SHP77 treated with DMSO at 0.1 percent for 48 hours (cell line): ENCODE data around the gene MFSD6L.

Experiments
- DNase-seq: peaks from one replicate; lab custom pipeline; 2025; lab: John Stamatoyannopoulos, UW

MFSD6L gene

DNA sequence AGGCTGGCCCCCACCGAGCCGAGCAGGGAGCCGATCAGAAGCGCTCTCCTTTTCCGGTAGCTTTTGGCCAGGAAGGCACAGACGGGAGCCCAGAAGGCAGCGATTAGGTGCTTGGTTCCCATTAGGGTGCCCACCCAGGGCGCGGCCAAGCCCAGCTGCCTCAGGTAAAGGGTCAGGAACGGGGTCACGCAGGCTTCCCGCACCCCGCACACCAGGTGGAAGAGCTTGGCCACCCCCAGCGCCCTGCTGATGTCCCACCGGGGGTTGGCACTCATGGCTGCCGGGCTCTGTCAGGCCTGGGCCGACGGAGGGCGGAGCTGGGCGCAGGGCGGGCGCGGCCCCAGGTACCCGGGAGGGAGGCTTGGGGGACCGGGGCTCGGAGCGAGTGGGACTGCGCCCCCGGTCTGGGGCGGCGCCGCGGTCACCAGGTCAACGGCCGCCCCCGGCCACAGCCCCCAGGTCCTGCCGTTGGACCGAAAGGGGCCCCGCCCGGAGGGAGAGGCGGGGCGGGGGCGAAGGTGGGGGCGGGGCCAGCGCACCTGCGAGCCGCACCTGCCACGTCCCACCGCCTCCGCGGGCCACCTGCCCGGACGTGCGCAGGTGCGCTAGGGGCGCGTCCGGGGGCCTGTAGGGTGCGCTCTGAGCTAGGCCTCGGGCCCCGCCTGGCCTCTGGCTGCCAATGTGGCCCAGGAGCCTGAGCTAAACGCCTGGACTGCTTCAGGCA is at the start of gene MFSD6L:
Gene MFSD6L (minus strand): TSS at position 520 of the 724 bp plus-strand sequence. CDS start 245 bp downstream, at position 275.
- no peak for DNase-seq

DNA sequence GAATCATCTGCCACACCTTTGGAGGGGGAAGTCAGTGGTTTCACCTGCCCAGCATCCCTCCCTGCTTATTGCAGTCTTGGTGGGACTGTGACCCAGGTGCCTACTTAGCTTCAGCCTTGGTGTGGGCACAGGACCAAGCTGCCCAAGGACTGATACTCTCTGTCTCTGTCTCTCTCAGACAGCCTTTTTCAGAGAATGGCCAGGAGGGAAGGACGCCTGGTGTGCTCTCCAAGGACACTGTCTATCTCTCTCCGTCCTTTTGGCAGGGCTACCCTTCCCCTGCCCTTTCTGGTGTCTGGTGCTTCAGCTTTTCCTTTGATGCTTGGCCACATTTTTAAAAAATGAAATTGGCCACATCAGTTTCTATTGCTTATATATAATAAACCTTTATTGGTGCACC is 48.7 kb upstream of the MFSD6L start:
- DNase-seq: no peak

- DNase-seq: no peak
Measured at GRCh38 chr17:8846768-8847211, 47.6 kb upstream of the MFSD6L start.

GRCh38 chr17:8844229-8845218 is 45.4 kb upstream of the MFSD6L start:
- DNase-seq: no peak

- no peak for DNase-seq
Measured at GRCh38 chr17:8843344-8843743, 44.2 kb upstream of the MFSD6L start.

DNA sequence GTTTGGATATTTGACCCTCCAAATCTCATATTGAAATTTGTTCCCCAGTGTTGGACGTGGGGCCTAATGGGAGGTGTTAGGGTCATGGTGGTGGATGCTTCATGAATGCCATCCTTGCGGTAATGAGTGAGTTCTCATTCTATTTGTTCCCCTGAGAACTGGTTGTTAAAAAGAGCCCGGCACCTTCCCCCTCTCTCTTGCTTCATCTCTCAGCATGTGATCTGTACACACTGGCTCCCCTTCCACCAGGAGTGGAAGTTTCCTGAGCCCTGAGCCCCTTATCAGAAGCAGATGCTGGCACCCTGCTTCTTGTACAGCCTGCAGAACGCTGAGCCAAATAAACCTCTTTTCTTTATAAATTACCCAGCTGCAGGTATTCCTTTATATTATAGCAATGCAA is 42.7 kb upstream of the MFSD6L start:
- DNase-seq: no peak

GRCh38 chr17:8839410-8839935 is 40.3 kb upstream of the MFSD6L start:
- DNase-seq: no peak

GRCh38 chr17:8838551-8839095 is 39.5 kb upstream of the MFSD6L start:
- DNase-seq: no peak

- DNase-seq: no peak
Measured at GRCh38 chr17:8837563-8838075, 38.5 kb upstream of the MFSD6L start.

DNA sequence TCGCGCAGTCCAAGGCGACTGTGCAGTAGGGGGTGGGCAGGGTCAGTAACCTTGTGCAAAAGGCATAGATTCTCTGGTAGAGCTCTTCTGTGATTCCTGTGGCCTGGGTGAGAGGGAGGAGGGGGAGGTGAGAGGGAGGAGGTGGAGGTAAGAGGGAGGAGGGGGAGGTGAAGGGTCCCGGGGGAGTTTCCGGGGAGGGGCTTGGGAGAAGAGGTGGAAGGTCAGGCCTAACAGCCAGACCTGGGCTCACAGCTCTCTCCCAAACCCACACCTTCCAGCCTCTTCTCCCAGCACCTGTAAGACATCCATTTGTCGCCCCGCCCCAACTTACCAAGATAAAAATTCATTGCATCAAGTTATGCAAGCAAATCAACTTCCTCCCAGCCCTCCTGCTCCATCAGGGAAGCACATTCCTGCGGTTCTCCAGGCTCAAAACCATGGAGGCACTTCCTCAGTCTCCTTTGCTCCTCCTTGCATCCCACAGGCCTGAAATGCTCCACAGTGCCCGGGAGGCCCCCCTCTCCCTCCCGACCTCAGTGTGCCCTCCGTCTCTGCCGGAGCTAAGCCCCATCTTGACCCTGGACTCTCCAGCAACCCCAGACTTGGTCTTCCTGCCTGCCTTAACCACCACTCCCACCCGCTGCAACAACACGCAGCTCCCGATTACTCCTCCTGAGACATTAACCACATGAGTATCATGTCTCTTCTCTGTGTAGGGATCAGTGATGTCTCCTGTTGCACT is 37.8 kb upstream of the MFSD6L start:
- no peak for DNase-seq

- no peak for DNase-seq
Measured at GRCh38 chr17:8835631-8836364, 36.6 kb upstream of the MFSD6L start.

- DNase-seq: no peak
Measured at GRCh38 chr17:8835106-8835505, 35.9 kb upstream of the MFSD6L start.

DNA sequence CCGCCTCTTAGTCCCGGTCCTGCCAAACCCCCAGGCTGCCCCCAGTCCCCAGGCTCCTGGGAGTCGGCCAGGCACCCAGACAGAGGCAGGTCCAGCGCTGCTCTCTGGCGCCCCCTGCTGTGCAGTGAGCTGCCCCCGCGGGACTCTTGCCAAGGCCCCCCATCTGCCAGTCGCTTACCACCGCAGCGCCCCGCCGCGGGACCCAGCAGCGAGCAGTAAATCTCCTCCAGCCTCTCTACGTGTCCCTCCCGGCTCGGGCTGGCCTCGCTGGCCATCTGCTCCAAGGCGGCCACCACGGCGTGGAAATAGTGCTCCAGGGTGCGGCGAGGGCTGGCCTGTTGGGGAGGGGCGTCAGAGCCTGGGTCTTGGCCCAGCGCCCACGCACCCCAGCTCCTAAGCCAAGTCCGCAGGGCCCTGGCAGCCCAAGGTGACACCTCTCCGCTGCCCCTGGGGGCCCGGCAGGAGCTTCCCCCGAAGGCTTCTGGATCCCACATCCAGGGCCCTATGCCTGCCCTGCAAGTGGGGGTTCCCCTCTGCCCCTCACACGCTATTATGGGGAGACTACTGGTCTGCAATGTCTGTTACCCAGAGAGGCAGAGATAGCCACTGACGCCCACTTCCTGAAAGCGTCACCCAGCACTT is 33.7 kb upstream of the MFSD6L start:
- DNase-seq: no peak

- DNase-seq: no peak
Measured at GRCh38 chr17:8831234-8831849, 32.2 kb upstream of the MFSD6L start.

DNA sequence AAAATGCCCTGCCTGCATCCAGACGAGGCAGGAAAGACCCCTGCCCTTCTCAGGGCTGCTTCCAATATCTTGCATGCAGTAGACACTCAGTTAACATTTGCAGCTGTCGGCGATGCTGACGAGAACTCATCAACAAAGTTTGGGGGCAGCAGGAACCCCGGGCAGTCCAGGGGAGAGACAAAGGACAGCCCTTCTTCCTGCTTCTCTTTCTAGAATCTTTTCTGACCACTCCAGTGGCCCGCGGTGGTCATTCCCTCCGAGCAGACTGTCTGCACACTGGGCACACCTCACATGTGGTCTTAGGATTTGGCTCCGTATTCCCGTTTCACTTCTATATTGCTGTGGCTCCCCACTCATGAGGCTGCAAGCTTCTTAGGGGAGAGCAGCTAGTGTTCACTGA is 31.0 kb upstream of the MFSD6L start:
- DNase-seq: no peak

- DNase-seq: no peak
Measured at GRCh38 chr17:8829036-8829941, 30.1 kb upstream of the MFSD6L start.

DNA sequence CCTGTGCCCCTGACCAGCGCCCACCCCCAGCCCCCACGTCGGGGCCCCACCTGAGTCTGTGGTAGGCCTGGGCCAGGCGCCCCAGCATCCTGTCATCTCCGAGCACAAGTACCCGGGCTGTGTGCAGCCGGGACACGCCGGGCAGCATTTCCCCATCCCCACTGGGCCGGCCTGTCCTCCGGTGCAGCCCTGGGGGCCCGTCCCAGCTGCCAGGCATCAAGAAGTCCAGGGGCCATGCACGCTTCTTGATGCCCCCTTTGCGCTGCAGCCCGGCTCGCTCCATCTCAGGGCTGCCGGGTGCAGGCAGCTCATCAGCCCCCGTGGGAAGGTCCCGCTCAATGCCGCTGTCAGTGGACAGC is 29.3 kb upstream of the MFSD6L start:
- DNase-seq: no peak

- no peak for DNase-seq
Measured at GRCh38 chr17:8826808-8827435, 27.8 kb upstream of the MFSD6L start.
